Prostate gland (tissue), 2 donors: ENCODE results near the gene AGTRAP.

Experiments
- POLR2A ChIP-seq: fragments of 450-650 bp; IDR thresholded peaks from one replicate; pipeline ENCODE4 v1.6.1; 2016; ENCODE audit warnings: antibody characterized with exemption, mild to moderate bottlenecking
- TF ChIP-seq, protein P1 (sequence below), 4 experiments: fragments of 200-600 bp in 2 of 4; fragments of 450-650 bp in 2 of 4; sonication (generic) in 2 of 4; IDR thresholded peaks; 1 replicate in 3 of 4; 2 replicates in 1 of 4; pipeline ENCODE4 v1.5.1; 2016 to 2019; ENCODE audit warnings: antibody characterized with exemption in 4 of 4, mild to moderate bottlenecking in 2 of 4, moderate library complexity in 2 of 4

DNA sequence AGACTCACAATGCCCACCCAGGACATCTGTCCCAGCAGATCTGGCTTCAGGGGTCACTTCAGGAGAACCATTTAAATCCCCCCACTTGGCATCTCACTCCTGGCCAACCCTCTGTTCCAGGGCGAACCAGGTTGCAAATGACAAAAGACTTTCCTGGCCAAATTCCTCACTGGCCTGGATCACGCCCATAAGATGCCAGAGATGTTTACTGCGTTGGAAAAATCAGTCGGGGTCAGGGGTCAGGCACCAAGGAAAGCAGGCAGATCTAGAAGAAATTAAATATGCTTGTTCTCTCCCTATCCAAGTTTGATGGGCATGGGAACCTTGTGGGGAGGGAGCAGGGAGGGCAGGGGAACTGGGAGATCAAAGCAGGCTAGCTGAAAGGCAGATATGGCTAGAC is 14.6 kb upstream of the AGTRAP start:
- TF ChIP-seq, protein P1, sequence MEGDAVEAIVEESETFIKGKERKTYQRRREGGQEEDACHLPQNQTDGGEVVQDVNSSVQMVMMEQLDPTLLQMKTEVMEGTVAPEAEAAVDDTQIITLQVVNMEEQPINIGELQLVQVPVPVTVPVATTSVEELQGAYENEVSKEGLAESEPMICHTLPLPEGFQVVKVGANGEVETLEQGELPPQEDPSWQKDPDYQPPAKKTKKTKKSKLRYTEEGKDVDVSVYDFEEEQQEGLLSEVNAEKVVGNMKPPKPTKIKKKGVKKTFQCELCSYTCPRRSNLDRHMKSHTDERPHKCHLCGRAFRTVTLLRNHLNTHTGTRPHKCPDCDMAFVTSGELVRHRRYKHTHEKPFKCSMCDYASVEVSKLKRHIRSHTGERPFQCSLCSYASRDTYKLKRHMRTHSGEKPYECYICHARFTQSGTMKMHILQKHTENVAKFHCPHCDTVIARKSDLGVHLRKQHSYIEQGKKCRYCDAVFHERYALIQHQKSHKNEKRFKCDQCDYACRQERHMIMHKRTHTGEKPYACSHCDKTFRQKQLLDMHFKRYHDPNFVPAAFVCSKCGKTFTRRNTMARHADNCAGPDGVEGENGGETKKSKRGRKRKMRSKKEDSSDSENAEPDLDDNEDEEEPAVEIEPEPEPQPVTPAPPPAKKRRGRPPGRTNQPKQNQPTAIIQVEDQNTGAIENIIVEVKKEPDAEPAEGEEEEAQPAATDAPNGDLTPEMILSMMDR (IDR thresholded peaks at IDR 0.05): no peak
- TF ChIP-seq POLR2A: no peak
